NCI-H1436 treated with DMSO at 0.1 percent for 48 hours (cell line): ENCODE data around the gene RTRAF.

Source experiments
- DNase-seq: peaks from one replicate; lab custom pipeline; 2025; lab: John Stamatoyannopoulos, UW

The RTRAF gene

DNA sequence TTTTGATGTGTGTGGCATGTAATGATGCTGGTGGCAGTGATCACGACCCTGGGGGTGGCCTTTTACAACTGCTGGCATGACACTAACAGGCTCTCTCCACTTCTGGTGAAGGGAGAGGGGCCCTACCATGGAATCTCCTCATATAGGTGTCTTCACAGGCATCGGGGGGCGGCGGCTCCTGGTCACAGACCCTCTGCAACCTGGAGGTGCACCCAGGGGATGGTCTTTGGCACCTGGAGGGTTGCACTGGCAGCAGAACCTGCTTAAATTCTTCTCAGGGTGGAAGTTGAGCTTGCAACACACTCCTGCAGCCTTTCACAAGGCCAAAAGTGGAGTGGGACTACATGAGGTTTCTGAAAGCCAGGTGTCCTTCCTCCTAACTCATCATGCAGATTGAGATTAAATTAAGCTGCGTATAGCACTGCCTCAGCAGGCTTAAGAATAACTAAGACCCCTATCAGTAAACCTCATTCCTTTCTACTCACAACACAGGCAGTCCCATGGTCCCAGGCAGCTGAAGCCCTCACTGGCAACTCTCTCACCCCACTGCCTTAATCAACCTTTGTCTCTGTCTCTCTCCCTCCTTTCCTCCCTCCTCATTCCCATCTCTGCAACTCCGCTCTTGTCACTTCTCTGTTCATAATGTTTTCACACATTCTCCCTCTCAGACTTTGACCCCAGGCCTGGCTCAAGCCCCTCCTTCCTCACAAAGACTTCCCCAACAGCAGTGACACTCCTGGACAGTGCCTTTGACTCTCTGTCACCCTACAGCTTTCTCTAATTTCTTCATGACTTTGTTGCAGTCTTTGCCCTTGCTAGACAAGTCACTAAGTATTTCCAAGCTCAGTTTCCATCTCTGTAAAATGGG lies 60.6 kb downstream of the RTRAF start:
- DNase-seq, result no peak

GRCh38 chr14:52051251-52051650 lies 61.9 kb downstream of the RTRAF start:
- no peak for DNase-seq

GRCh38 chr14:52051871-52052270 lies 62.5 kb downstream of the RTRAF start:
- no peak for DNase-seq

- DNase-seq, result no peak
Observed at GRCh38 chr14:52052288-52052943, 63.1 kb downstream of the RTRAF start.

DNA sequence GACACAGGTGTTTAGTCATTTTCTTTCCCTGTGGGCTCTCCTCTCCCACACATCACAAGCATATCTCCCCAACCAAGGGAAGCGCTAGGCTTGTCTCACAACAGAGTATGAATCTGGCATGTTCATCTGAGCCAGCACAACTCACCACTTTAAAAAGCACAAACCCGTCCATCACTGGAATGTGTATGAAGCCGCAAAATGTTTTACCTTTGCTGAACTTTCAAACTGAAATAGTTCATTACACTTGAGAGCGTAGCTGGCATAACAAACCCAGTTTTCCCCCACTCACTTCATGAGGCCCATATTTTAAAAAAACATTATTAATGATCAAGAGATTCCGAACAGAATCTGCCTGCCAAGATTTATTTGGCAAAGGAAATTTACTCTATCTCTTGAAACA lies 63.7 kb downstream of the RTRAF start:
- DNase-seq, result no peak

GRCh38 chr14:52054678-52055077 lies 65.3 kb downstream of the RTRAF start:
- no peak for DNase-seq

DNA sequence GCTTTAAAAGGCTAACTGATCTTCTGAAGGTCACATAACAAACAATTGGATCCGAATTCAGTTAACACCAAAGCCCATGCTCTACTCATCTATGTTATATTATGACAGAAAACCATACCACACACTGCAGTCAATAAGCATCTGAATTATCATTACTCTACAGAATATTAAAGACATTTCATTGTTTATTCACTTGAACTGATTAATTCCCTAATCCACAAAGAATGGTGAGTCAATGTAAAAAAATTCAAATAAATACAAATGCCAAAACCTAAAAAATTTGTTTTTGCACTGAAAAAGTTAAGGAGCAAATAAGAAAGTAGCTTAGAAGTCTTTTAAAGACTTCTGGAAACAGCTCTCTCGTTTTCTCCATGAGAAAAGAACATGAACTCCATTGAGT lies 65.8 kb downstream of the RTRAF start:
- DNase-seq, result no peak

DNA sequence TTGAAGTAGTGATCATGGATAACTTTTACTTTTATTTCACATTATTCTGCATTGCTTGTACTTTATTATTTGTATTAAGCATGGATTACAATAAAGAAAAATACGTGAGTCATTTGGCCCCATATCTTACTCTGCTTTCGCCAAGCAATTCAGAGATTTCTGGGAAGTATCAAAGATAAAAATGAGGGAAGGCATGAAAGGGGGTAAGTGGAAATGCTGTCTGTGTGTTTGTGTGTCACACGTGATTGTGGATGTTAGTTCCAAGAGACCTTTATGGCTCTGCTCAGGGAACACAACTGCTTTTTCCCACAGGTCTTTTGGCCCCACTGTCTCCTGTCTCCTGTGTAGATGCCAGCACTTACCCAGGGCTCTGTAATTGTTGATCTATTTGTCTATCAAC lies 69.0 kb downstream of the RTRAF start:
- no peak for DNase-seq

GRCh38 chr14:52059649-52060048 lies 70.3 kb downstream of the RTRAF start:
- no peak for DNase-seq

DNA sequence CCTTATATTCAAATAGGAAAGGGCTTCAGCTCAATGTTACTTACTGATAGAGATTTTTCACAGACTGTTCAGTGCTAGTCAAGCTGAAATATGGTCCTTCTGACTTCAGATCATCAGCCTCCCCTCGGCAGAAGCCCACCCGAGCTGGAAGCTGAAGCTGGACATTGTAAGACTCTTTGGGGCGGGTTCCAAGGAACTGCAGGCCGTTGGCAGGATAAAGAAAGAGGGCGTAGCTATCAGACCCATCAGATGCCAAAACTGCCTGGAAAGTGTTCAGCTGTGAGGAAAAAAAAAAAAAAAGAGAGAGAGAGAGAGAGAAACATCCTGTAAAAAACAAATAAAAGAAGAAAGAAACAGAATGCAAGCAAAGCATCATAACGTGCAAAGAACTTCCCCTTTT lies 70.7 kb downstream of the RTRAF start:
- DNase-seq, result no peak
